Measurements from ENCODE around the gene TFAP2C.

TFAP2C gene

DNA sequence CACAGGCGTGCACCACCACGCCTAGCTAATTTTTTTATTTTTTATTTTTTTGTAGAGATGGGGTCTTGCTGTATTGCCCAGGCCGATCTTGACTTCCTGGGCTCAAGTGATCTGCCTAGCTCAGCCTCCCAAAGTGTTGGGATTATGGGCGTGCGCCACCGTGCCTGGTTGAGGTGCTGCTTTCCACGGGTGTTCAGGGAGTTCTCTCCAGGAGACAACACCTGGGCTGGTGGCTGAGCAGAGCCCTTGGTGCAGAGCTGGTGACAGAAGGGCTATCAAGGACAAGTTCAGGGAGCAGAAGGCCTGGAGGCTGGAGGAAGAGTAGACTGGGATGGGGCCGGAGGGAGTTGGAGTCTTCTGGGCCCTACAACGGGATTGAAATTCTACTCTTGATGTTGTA lies 34.6 kb downstream of the TFAP2C start:
- Histone ChIP-seq H3F3A (ENCODE audit: insufficient read depth, low read length) (no peaks in the 10 kb centered on the region), H3K9ac (ENCODE audit: low read length) (no peak overlapping the region), H2AFZ (ENCODE audit: low read length) (no peak overlapping the region), H4K20me1 (ENCODE audit: insufficient read depth, low read length) (no peaks in the 10 kb centered on the region), H3K4me3 (ENCODE audit: low read length) (no peak overlapping the region), H3K27ac (ENCODE audit: low read length) (no peak overlapping the region), H3K9me3 (replicated peaks; ENCODE audit: insufficient read depth, low read length) (no peaks in the 10 kb centered on the region), H3K9me2 (replicated peaks; ENCODE audit: insufficient read depth, low read length) (no peaks in the 10 kb centered on the region), H3K4me2 (ENCODE audit: low read depth, low read length) (no peak overlapping the region), H3K79me2 (ENCODE audit: low read length) (no peaks in the 10 kb centered on the region), H3K4me1 (ENCODE audit: low read length) (no peaks in the 10 kb centered on the region), H3K36me3 (replicated peaks; ENCODE audit: insufficient read depth, low read length) (no peaks in the 10 kb centered on the region), H3K27me3 (replicated peaks; ENCODE audit: insufficient read depth, low read length) (no peaks in the 10 kb centered on the region)
- TF ChIP-seq EZH2phosphoT487 (IDR thresholded peaks at IDR 0.05; ENCODE audit: low read length) (no peak), EZH2 (optimal IDR thresholded peaks at IDR 0.05; ENCODE audit: low read depth, low read length) (no peak)
- TF ChIP-seq, protein P1, sequence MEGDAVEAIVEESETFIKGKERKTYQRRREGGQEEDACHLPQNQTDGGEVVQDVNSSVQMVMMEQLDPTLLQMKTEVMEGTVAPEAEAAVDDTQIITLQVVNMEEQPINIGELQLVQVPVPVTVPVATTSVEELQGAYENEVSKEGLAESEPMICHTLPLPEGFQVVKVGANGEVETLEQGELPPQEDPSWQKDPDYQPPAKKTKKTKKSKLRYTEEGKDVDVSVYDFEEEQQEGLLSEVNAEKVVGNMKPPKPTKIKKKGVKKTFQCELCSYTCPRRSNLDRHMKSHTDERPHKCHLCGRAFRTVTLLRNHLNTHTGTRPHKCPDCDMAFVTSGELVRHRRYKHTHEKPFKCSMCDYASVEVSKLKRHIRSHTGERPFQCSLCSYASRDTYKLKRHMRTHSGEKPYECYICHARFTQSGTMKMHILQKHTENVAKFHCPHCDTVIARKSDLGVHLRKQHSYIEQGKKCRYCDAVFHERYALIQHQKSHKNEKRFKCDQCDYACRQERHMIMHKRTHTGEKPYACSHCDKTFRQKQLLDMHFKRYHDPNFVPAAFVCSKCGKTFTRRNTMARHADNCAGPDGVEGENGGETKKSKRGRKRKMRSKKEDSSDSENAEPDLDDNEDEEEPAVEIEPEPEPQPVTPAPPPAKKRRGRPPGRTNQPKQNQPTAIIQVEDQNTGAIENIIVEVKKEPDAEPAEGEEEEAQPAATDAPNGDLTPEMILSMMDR (IDR thresholded peaks at IDR 0.05; ENCODE audit: low read length): no peak
- no peak for DNase-seq

DNA sequence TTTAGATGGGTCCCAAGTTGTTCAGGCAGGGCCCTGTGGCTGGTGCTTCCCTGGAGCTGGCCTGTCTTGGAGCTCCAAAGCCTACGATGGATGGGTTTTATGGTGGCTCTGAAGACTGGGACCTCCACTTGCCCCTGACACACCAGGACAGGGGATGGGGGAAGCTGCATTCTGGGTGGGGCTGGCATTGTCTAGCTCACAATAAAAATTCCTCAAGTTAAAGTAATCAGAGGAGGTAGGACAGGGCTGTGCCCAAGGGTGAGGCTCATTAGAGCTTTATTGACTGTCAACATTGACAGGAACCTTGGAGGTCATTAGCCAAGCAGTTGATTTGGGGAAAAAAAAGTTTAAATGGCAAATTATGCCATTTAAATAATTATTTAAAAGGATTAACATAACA lies 35.7 kb downstream of the TFAP2C start:
- H2AFZ ChIP-seq (ENCODE audit: low read length): no peak overlapping the region

DNA sequence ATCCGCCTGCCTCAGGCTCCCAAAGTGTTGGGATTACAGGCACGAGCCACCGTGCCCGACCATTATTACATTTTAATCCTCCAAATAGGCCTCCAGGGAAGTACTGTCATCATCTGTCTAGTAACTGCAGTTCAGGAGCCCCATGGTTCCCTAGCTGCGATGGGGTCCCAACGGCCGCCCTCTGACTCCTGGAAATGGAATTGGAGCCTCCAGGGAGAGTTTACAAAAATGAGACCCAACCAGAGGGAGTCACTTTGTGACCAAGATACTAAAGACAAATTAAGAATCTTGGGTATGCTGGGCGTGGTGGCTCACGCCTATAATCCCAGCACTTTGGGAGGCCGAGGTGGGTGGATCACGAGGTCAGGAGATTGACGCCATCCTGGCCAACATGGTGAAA lies 36.7 kb downstream of the TFAP2C start:
- no peak overlapping the region for H3K9ac ChIP-seq (ENCODE audit: low read length)
- no peaks in the 10 kb centered on the region for H3K9me2 ChIP-seq (replicated peaks; ENCODE audit: insufficient read depth, low read length)
- no peaks in the 10 kb centered on the region for H3K79me2 ChIP-seq (ENCODE audit: low read length)
- H3K4me2 ChIP-seq (ENCODE audit: low read depth, low read length): no peak overlapping the region
- no peak for TF ChIP-seq EZH2 (optimal IDR thresholded peaks at IDR 0.05; ENCODE audit: low read depth, low read length)
- TF ChIP-seq, protein P1 (IDR thresholded peaks at IDR 0.05; ENCODE audit: low read length): no peak
- no peaks in the 10 kb centered on the region for H3K36me3 ChIP-seq (replicated peaks; ENCODE audit: insufficient read depth, low read length)
- no peaks in the 10 kb centered on the region for H3K9me3 ChIP-seq (replicated peaks; ENCODE audit: insufficient read depth, low read length)
- no peaks in the 10 kb centered on the region for H3F3A ChIP-seq (ENCODE audit: insufficient read depth, low read length)
- H2AFZ ChIP-seq (ENCODE audit: low read length): no peak overlapping the region
- DNase-seq: no peak
- H4K20me1 ChIP-seq (ENCODE audit: insufficient read depth, low read length): no peaks in the 10 kb centered on the region
- H3K4me1 ChIP-seq (ENCODE audit: low read length): no peaks in the 10 kb centered on the region
- H3K27ac ChIP-seq (ENCODE audit: low read length): no peak overlapping the region
- H3K4me3 ChIP-seq (ENCODE audit: low read length): no peak overlapping the region
- no peaks in the 10 kb centered on the region for H3K27me3 ChIP-seq (replicated peaks; ENCODE audit: insufficient read depth, low read length)

More for the DNA sequence above, 35.7 kb downstream of the TFAP2C start:
- TF ChIP-seq, protein P1 (IDR thresholded peaks at IDR 0.05; ENCODE audit: low read length): no peak
- no peak for TF ChIP-seq EZH2phosphoT487 (IDR thresholded peaks at IDR 0.05; ENCODE audit: low read length)
- TF ChIP-seq EZH2 (optimal IDR thresholded peaks at IDR 0.05; ENCODE audit: low read depth, low read length): no peak
- no peak for DNase-seq
- H3K4me1 ChIP-seq (ENCODE audit: low read length): no peaks in the 10 kb centered on the region
- no peaks in the 10 kb centered on the region for H3K9me3 ChIP-seq (replicated peaks; ENCODE audit: insufficient read depth, low read length)
- H3K4me3 ChIP-seq (ENCODE audit: low read length): no peak overlapping the region
- H3K9ac ChIP-seq (ENCODE audit: low read length): no peak overlapping the region
- H3K27ac ChIP-seq (ENCODE audit: low read length): no peak overlapping the region
- H4K20me1 ChIP-seq (ENCODE audit: insufficient read depth, low read length): no peaks in the 10 kb centered on the region
- H3K36me3 ChIP-seq (replicated peaks; ENCODE audit: insufficient read depth, low read length): no peaks in the 10 kb centered on the region
- H3K9me2 ChIP-seq (replicated peaks; ENCODE audit: insufficient read depth, low read length): no peaks in the 10 kb centered on the region
- no peaks in the 10 kb centered on the region for H3F3A ChIP-seq (ENCODE audit: insufficient read depth, low read length)
- no peak overlapping the region for H3K4me2 ChIP-seq (ENCODE audit: low read depth, low read length)
- no peaks in the 10 kb centered on the region for H3K79me2 ChIP-seq (ENCODE audit: low read length)
- H3K27me3 ChIP-seq (replicated peaks; ENCODE audit: insufficient read depth, low read length): no peaks in the 10 kb centered on the region

Data from MM.1S (cell line).